Caco-2 (cell line): ENCODE measurements around the gene SGMS1. TPM values are rescaled to one million over a fixed set of nuclear protein-coding genes. Genes with fewer than 3 reads are reported as not detected.
"Not testable (repeated sequence)": the region's sequence is repeated elsewhere in the genome, so short reads cannot be mapped to it uniquely, and the experiment has no call there.

Source experiments
- BruUV-seq: library from RNA; stranded (reverse); fragments of 400-500 nt; replicated peaks from 2 replicates; lab custom pipeline; 2021; lab: Mats Ljungman, UMichigan
- CTCF ChIA-PET: fragments of 300-600 bp; sonication (Branson Sonifier 250); formaldehyde crosslinking; loops from one replicate; lab custom pipeline; 2022; ENCODE audit warnings: antibody characterized with exemption; lab: Charles Lee
- POLR2A ChIA-PET: fragments of 300-600 bp; sonication (Branson Sonifier 250); formaldehyde crosslinking; loops from one replicate; lab custom pipeline; 2022; ENCODE audit warnings: antibody characterized with exemption; lab: Charles Lee
- DNase-seq, 2 experiments: peaks; one replicate each; pipeline versions ENCODE4 v3.0.0 to v3.0.0-alpha.2; 2020 to 2022
- H3K27me3 ChIP-seq: replicated peaks from 2 replicates; pipeline ENCODE4 v1.6.0; 2011; ENCODE audit warnings: low read length; ENCODE audit not compliant: control insufficient read depth, insufficient read depth
- H3K36me3 ChIP-seq: 2 replicates; pipeline ENCODE4 v1.5.1; 2011; ENCODE audit warnings: low read length; ENCODE audit not compliant: control insufficient read depth, insufficient read depth
- H3K4me1 ChIP-seq: fragments of 250-450 bp; sonication (Bioruptor Pico); 2 replicates; pipeline ENCODE4 v1.5.1; 2020; ENCODE audit warnings: mild to moderate bottlenecking
- H3K4me3 ChIP-seq: 2 replicates; pipeline ENCODE4 v1.5.1; 2011; ENCODE audit warnings: low read depth, mild to moderate bottlenecking, control low read depth, low read length
- H3K9me3 ChIP-seq: fragments of 250-450 bp; sonication (Bioruptor Pico); 2 replicates; pipeline ENCODE4 v1.5.1; 2020; ENCODE audit warnings: mild to moderate bottlenecking, moderate library complexity
- H3K27ac Mint-ChIP-seq: one replicate; pipeline ENCODE4 v1.8.0; 2022; ENCODE audit warnings: mixed read lengths; ENCODE audit not compliant: unreplicated experiment
- H3K27me3 Mint-ChIP-seq: one replicate; pipeline ENCODE4 v1.8.0; 2022; ENCODE audit warnings: mixed read lengths; ENCODE audit not compliant: insufficient read depth, unreplicated experiment
- H3K36me3 Mint-ChIP-seq: one replicate; pipeline ENCODE4 v1.8.0; 2022; ENCODE audit warnings: mild to moderate bottlenecking, mixed read lengths; ENCODE audit not compliant: insufficient read depth, unreplicated experiment
- H3K4me1 Mint-ChIP-seq: one replicate; pipeline ENCODE4 v1.8.0; 2022; ENCODE audit warnings: low read depth, mixed read lengths; ENCODE audit not compliant: unreplicated experiment
- H3K4me3 Mint-ChIP-seq: one replicate; pipeline ENCODE4 v1.8.0; 2022; ENCODE audit warnings: mild to moderate bottlenecking, moderate library complexity, mixed read lengths; ENCODE audit not compliant: unreplicated experiment
- H3K9me3 Mint-ChIP-seq: one replicate; pipeline ENCODE4 v1.8.0; 2022; ENCODE audit warnings: mixed read lengths; ENCODE audit not compliant: unreplicated experiment
- CTCF ChIP-seq, 2 experiments: fragments of 200-600 bp in 1 of 2; IDR thresholded peaks; 1 replicate in 1 of 2; 2 replicates in 1 of 2; pipeline versions ENCODE4 v1.5.1 to v1.8.0; 2011 to 2022; ENCODE audit warnings: antibody characterized with exemption in 1 of 2, control low read depth in 1 of 2, inconsistent platforms in 1 of 2, low read depth in 1 of 2, low read length in 1 of 2, mild to moderate bottlenecking in 1 of 2, moderate library complexity in 1 of 2; ENCODE audit not compliant: insufficient read depth in 1 of 2, severe bottlenecking in 1 of 2, unreplicated experiment in 1 of 2
- intact Hi-C: fragments of 100-400 bp; cut with micrococcal nuclease; formaldehyde crosslinking; loops from one replicate; pipeline ENCODE4 v1.10.0; 2022; ENCODE audit not compliant: unreplicated experiment
- total RNA-seq: library from RNA; stranded (reverse); gene quantifications from 2 replicates; pipeline ENCODE4 v1.2.3, GENCODE V29; 2022

SGMS1 gene
- total RNA-seq, 1 experiment from 2014 or later, result 30.5 TPM

GRCh38 chr10:50546287-50546686 lies 77.5 kb downstream of the SGMS1 start:
- not testable (repeated sequence) for H3K9me3 Mint-ChIP-seq, DNase-seq, H3K27me3 Mint-ChIP-seq, H3K4me3 ChIP-seq, BruUV-seq, H3K36me3 ChIP-seq, H3K27me3 ChIP-seq, H3K36me3 Mint-ChIP-seq
- Mint-ChIP-seq H3K27ac (peak overlapping the region; percentile 91), H3K4me1 (peaks cover 37% of the 10 kb centered on the region), H3K4me3 (peak overlapping the region; percentile 49)
- POLR2A ChIA-PET, result interaction anchor here (0.6 kb wide), 1 partner anchor 128 kb away, joined by 3 read pairs; no protein-coding TSS in a partner anchor
- CTCF ChIA-PET, result interaction anchor here (1.0 to 1.9 kb wide), 5 partner anchors 31 to 178 kb away, joined by 3 to 6 read pairs (median 3); no protein-coding TSS in a partner anchor
- Histone ChIP-seq H3K4me1 (peaks cover 50% of the 10 kb centered on the region), H3K9me3 (peaks cover 15% of the 10 kb centered on the region; the same call in 1 of the 2 replicates)
- intact Hi-C loops, result loop anchor here (5.0 kb wide), 1 partner anchor 129 kb away; no protein-coding TSS in a partner anchor

GRCh38 chr10:50545846-50546245 lies 77.9 kb downstream of the SGMS1 start:
- H3K27ac Mint-ChIP-seq, result peak overlapping the region; percentile 91
- Histone ChIP-seq H3K4me3 (no peak overlapping the region), H3K36me3 (no peaks in the 10 kb centered on the region), H3K4me1 (peaks cover 46% of the 10 kb centered on the region), H3K9me3 (peaks cover 15% of the 10 kb centered on the region; the same call in 1 of the 2 replicates), H3K27me3 (no peaks in the 10 kb centered on the region)
- ChIA-PET CTCF (interaction anchor here (1.0 to 1.9 kb wide), 5 partner anchors 32 to 178 kb away, joined by 3 to 6 read pairs (median 3); no protein-coding TSS in a partner anchor), POLR2A (interaction anchor here (0.6 to 0.9 kb wide), 2 partner anchors 80 to 127 kb away, joined by 3 read pairs; no protein-coding TSS in a partner anchor)
- DNase-seq, result peak; percentile 63 to 81
- intact Hi-C loops, result loop anchor here (1.0 to 5.0 kb wide), 2 partner anchors 34 to 129 kb away; no protein-coding TSS in a partner anchor
- no peak for TF ChIP-seq CTCF (IDR thresholded peaks at IDR 0.05; ENCODE audit: insufficient read depth in 1 of 2, low read depth in 1 of 2, low read length in 1 of 2, severe bottlenecking in 1 of 2, unreplicated experiment in 1 of 2)
- BruUV-seq, result no TSS peak
- H3K9me3 Mint-ChIP-seq, result peaks cover 9% of the 10 kb centered on the region
- H3K27me3 Mint-ChIP-seq, result no peaks in the 10 kb centered on the region
- H3K4me1 Mint-ChIP-seq, result peaks cover 37% of the 10 kb centered on the region
- peaks cover 7% of the 10 kb centered on the region for H3K36me3 Mint-ChIP-seq
- peak overlapping the region; percentile 49 for H3K4me3 Mint-ChIP-seq

DNA sequence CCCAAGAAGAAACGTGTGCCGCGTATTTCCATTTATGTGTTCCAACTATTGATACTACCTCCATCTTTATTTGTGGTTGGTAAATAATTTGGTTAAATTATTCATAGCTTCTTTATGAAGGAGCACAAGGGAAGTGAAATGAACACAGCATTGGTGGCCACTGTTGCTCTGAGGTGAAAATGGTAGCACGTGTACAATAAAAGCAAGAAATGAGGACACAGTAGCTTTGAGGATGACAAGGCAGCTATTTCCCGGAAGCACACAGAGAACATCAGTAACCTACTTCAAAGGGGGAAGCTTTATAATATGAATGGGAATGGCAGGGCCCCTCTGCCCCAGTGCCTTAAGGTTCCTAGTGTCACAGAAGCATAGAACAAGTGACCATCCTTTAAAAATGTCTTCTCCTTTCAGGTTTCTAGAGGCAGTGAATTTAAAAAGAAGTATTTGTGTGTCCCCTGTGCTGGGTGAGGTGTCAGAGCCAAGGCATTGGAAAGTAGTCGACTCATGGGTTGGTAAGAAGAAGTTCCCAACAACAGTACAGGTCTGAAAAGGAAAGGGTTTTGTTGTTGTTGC lies 78.8 kb downstream of the SGMS1 start:
- Mint-ChIP-seq H3K4me1 (peaks cover 28% of the 10 kb centered on the region), H3K4me3 (peak overlapping the region; percentile 49), H3K27ac (peak overlapping the region; percentile 91), H3K27me3 (no peaks in the 10 kb centered on the region), H3K9me3 (peaks cover 9% of the 10 kb centered on the region), H3K36me3 (peaks cover 7% of the 10 kb centered on the region)
- ChIA-PET POLR2A (interaction anchor here (0.9 kb wide), 1 partner anchor 81 kb away, joined by 3 read pairs; no protein-coding TSS in a partner anchor), CTCF (interaction anchor here (1.0 to 1.9 kb wide), 5 partner anchors 33 to 177 kb away, joined by 3 to 6 read pairs (median 3); no protein-coding TSS in a partner anchor)
- DNase-seq, result no peak
- Histone ChIP-seq H3K27me3 (no peaks in the 10 kb centered on the region), H3K4me1 (peaks cover 37% of the 10 kb centered on the region), H3K36me3 (no peaks in the 10 kb centered on the region), H3K9me3 (peaks cover 15% of the 10 kb centered on the region; the same call in 1 of the 2 replicates), H3K4me3 (no peak overlapping the region)
- no TSS peak for BruUV-seq
- no peak for TF ChIP-seq CTCF (IDR thresholded peaks at IDR 0.05; ENCODE audit: insufficient read depth in 1 of 2, low read depth in 1 of 2, low read length in 1 of 2, severe bottlenecking in 1 of 2, unreplicated experiment in 1 of 2)
- intact Hi-C loops, result loop anchor here (1.0 to 5.0 kb wide), 2 partner anchors 35 to 128 kb away; no protein-coding TSS in a partner anchor
